GM21381 (cell line): ENCODE results near the gene RAB7A.
"Not testable (repeated sequence)": the region's sequence is repeated elsewhere in the genome, so short reads cannot be mapped to it uniquely, and the experiment has no call there.

Experiments used
- ATAC-seq: cut with Tn5 transposase; IDR thresholded peaks from one replicate; pipeline ENCODE4 v1.9.1; 2021; ENCODE audit warnings: mild to moderate bottlenecking, moderate library complexity; ENCODE audit not compliant: unreplicated experiment

The RAB7A gene

DNA sequence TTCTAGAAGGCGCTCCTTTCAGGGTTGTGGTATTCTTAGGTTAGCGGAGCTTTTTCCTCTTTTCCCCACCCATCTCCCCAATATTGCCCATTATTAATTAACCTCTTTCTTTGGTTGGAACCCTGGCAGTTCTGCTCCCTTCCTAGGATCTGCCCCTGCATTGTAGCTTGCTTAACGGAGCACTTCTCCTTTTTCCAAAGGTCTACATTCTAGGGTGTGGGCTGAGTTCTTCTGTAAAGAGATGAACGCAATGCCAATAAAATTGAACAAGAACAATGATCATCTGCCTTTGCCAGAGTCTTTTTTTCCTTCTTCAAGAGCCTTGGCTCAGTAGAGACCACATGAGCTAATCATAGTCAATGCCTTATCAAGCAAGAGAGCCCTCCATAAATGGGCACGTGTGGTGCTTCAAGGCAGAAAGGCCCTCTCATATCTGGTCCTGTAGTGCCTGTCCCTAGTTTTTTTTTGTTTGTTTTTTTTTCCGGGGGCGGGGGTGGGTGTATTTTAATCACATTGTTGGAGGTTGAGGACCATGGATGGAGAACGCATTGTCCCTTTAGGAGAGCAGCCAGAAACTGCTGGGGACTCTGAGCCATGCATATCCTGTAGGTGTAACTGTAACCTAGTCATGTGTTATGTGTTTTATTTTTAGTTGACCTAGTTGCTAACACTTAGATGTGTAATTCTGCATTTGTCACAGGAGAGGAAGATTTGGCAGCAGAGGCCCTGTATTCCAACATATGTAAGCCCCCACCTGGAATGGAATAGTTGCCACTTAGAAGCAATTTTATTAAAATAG lies 88.7 kb downstream of the RAB7A start:
- no peak for ATAC-seq

DNA sequence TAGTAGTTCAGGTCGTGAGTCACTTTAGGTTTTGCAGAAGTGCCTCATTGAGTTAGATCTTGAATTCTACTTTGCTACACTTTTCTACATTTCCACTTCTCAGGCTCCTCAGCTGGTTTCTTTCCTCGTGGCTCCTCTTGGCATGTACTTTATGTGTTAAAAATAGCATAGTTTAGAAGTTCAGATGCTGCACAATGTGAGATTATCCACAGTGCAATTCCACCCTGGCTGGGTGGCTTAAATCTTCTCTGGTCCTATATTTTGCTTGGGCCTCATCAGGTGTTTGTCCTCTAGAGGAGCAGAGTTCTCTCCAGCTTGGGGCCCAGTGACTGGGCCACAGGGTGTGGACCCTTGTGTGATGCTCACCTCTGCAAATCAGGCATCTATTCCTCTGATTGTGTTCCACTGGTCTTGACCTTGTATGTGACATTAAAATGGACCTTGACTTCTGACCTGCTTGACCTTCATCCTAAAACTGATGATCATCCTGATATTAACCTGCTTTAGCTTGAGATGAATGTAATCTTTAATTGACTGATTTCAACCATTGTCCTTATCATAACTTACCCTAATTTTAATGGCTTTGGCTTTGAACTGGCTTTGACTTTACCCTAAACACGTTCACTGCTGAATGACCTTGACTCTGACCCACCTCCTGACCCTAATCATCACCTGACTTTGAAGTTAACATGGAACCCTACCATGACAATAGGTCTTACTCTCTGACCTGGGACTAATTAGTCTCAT lies 89.5 kb downstream of the RAB7A start:
- no peak for ATAC-seq

DNA sequence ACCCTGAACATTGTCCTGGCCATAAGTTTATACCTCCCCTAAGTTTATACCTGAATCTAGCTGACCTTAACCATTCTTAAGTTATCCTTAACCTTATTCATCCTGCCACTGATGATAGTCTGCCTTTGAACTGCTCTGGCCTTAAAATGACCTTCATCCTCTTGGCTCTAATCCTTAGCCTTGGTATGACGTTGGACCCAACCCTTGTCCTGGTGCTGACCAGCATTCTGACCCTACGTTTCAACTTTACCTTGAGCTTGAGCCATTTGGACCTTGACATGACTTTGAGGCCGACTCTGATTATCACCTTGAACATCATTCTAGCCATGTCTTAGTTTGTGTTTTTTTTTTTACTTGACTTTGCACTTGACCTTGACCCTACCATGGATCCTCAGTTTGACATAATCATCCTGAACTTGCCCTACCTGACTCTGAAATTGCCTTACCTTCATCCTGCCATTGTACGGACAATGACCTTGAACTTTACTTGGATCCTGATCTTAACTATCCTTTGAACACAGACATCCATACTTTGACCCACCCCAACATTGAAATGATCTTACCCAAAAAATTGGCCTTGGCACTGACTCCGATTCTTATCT lies 92.3 kb downstream of the RAB7A start:
- ATAC-seq, result no peak

DNA sequence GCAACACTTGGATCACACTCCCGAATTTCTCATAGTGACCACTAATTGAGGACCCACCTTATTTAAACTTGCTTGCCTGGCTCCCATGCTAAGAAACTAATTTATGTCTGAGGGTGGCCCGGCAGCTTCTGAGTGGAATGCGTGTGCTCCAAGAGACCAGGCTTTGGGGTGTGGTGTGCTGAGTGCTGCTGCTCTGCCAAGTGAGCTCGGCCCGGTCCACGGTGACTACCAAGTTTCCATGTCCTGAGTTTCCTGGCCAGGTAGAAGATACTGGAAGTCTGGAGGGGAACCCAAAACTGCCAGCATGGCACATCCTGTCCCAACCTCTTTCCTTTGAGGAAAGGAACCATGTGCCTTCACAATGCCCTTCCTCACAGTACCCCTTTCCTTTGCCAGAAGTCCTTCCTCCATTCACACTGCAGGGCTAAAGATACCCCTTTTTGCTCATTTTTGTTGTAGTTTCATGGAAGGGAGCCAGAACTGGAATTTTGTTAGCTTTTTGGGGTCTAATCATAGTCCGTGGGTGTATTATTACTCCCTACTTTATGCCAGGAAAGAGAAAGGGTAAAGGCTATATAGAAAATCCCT lies 94.4 kb downstream of the RAB7A start:
- ATAC-seq, result no peak

DNA sequence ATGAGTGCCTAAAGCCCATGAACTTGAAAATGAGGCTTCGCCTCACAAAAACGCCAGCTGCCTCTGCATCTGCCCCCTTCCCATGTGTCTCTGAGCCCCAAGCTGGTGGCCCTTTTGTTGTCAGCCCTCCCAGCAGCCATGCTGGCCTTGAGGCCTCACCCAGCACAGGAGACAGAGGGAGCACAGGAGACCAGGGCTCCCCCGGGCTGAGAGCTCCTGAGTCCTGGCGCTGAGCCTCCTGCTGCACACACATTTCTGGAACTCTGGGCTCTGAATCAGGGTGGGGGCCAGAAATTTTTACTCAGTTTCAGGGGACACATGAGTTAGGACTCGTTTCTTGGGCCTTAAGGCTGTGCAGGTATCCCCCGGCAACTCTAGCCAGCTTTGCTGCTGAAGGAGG lies 97.0 kb downstream of the RAB7A start:
- no peak for ATAC-seq

DNA sequence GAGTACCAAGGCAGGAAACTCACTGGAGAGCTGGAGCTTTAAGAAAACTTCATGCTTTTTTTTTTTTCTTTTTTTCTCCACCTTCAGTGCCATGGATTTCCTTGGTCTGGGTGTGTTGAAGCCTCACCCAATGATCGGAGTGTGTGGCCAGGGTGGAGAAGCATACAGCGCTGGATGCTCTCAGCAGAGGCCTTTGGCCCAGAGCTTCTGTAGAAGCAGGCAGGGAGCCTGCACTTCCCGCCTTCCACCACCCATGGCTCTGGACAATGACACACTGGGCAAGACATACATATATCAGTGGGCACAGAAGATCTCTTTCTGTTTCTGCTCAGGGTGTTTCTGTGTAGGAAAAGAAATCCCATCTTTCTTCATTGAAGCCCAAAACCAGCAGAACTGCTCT lies 97.6 kb downstream of the RAB7A start:
- ATAC-seq, result no peak

DNA sequence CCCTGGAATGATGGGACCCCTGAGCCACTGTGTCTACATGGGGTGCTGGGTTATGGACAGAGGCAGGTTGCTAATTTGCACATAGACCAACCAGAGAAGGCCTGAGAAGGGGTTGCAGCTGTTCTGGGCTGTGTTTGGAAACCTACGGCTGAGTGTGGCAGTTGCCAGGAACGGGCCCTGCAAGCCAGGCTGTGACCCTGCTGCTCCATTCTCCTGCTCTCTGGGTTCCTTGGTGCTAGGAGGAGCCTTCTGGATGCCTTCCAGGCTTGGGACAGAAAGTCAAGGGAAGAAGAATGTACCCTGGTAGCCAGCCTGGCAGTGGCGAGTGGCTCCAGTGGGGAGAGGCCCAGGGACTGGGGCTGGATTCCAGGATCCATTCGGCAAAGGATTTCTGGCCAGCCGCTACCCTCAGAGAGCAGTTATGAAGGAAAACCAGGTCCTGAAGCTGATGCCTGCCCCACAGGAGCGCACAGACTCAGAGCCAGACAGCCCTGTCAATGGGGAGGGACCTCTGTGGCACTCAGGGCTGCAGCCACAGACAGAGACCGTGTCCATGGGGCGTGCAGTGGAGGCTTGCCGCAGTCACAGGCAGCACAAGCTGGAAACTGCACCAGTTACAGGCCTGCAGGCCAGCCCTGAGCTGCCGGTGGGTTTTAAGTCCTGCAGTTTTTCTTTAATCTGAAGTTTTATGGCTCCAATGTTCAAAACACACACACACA lies 98.3 kb downstream of the RAB7A start:
- ATAC-seq, result no peak

DNA sequence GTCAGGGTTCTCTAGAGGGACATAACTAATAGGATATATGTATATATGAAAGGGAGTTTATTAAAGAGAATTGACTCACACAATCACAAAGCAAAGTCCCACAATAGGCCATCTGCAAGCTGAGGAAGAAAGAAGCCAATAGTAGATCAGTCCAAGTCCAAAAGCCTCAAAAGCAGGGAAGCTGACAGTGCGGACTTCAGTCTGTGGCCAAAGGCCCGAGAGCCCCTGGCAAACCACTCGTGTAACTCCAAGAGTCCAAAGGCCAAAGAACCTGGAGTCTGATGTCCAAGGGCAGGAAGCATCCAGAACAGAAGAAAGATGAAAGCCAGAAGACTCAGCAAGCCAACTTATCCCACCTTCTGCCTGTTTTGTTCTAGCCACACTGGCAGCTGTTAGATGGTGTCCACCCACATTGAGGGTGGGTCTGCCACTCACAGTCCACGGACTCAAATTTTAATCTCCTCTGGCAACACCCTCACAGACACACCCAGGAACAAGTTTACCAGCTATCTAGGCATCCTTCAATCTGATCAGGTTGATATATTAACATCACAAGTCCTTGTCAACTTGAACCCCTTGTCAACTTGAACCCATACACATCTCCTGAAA lies 99.2 kb downstream of the RAB7A start:
- no peak for ATAC-seq

DNA sequence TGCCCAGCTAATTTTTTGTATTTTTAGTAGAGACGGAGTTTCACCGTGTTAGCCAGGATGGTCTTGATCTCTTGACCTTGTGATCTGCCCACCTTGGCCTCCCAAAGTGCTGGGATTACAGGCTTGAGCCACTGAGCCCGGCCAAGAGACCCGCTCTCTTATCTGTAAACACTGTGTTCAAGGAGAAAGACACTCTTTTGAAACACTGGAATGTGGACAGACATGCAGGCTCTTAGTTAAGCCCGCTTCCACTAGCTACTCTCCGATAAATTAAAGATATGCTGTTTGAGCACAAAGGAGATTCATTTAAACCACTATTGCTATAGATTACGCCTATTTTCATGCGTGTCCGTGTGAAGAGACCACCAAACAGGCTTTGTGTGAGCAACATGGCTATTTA lies 103.1 kb downstream of the RAB7A start:
- not testable (repeated sequence) for ATAC-seq

DNA sequence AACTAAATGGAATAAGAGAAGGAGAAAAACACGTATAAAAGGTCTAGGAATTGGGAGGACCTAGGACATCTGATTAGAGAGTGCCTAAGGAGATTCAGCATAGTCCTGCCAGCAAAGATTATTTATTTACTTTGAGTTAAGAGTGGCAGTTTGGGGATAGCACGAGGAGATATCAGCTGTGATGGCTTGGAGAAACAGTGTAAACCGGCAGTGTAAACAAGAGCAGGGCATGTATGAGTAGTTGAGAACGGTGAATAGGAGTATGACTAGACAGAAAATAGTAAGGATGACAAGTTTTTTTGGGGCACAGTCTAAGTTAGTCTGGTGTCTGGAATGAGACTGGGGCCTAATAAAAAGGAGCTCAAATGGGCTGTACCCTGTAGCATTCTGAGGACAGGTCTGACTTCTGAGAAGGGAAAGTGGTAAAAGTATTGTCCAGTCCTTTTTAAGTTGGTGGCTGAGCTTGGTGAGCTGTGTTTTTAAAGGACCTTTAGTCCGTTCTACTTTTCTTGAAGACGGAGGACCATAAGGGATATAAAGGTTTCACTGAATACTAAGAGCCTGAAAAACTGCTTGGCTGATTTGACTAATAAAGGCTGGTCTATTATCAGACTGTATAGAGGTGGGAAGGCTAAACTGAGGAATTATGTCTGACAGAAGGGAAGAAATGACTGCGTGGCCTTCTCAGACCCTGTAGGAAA lies 104.1 kb downstream of the RAB7A start:
- ATAC-seq, result not testable (repeated sequence)

DNA sequence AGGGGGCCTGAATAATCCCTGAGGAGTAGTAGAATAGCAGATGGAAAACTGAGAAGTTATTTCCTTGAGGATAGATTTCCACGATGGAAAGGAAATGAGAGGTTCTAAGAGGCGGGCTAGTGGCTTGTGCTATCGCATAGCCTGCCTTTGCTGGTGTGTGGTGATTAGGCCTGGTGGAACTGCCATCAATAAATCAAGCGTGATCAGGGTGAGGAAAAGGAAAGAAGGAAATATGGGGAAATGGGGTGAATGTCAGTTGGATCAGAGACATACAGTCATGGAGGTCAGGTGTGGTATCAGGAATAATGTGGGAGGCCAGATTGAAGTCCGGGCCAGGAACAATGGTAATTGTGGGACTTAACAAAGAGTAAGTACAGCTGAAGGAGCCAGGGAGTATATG lies 104.8 kb downstream of the RAB7A start:
- ATAC-seq, result not testable (repeated sequence)

DNA sequence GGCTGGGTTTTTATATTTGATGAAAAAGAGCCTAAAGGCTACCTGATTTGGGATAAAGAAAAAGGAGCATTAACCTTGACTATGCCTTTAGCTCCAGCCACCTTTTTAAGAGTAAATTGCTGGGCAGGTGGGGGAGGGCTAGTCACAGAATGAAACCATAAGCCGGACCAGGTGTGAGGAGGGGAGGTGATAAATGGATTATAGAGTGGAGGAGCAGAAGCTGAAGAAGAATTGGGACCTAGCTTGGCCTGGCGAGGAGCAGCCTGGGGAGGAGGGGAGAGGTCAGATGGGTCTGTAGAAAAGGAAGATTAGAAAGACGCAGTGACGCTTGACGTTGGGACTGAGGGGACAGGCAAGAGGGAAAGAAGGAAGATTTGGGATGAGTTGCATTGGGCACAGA lies 107.0 kb downstream of the RAB7A start:
- not testable (repeated sequence) for ATAC-seq

DNA sequence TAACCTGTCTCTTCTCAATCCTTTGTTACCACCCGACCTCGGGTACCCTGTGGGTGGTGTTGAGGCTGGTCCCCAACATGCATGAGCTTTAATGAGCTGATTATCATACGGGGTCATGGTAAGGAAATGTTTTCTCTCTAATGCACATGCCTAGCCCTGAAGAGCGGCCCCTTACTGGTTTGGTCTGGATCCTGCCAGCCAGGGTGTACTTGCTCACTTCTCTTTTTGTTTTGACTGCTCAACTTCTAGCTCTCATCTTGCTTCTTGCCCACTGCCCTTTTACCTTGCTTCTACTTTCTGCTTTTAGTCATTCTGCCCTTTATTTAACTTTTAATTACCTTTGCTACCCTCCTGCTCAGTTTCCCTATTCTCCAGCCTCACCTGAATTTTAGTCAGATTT lies 109.1 kb downstream of the RAB7A start:
- ATAC-seq, result no peak

DNA sequence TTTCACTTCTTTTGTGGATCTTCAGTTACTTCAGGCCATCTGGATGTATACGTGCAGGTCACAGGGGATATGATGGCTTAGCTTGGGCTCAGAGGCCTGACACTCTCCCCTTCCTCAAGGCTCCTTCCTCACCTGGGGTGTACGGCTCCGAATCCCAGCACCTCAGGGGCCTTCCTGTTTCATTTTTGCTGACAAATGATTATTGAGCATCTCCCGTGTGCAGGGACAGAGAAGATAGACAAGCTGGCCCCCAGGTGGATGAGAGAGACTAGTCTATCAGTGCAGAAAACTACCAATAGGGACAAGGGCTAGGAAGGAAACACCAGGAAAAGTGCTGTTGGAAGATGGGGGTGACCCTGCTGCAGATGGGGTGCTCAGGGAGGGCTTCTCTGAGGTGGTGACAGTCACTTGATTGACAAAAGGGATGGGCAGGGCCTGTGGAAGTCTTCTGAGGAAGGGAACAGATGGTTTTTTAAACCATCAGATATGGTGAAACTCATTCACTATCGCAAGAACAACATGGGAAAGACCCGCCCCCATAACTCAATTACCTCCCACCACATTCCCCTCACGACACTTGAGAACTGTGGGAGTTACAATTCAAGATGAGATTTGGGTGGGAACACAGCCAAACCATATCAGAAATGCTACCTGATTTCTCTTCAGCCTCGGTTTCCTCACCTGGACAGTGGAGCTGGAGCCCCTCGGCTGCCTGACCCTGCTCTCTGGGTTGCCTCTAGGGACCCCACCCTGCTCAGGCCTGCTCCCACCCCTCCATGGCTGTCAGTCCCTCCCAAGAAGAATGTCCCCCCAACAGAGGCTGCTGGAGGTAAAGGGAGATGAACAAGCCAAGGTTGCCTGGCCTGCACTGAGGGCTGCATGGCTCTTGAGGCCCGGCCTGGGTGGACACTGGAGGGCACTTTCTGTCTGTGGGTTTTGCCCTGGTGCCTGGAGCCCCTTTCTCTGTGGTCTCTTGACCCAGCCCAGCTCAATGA lies 116.2 kb downstream of the RAB7A start:
- no peak for ATAC-seq

DNA sequence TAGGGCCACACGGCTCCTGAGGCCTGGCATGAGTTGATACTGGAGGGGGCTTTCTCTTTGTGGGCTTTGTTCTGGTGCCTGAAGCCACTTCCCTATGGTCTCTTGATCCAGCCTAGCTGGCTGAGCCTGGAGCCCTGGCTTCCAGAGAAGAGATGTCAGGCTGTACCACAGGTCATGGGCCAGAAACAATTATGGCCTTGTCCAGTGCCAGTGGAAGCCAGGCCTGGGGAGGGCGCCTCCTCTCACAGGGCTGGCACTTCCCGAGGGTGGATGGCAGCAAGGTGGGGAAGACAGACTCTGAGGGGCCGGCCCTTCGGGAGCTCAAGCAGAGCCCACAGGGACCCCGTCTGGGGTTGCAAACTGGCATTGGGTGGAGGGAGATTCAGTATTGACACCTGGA lies 118.5 kb downstream of the RAB7A start:
- no peak for ATAC-seq

DNA sequence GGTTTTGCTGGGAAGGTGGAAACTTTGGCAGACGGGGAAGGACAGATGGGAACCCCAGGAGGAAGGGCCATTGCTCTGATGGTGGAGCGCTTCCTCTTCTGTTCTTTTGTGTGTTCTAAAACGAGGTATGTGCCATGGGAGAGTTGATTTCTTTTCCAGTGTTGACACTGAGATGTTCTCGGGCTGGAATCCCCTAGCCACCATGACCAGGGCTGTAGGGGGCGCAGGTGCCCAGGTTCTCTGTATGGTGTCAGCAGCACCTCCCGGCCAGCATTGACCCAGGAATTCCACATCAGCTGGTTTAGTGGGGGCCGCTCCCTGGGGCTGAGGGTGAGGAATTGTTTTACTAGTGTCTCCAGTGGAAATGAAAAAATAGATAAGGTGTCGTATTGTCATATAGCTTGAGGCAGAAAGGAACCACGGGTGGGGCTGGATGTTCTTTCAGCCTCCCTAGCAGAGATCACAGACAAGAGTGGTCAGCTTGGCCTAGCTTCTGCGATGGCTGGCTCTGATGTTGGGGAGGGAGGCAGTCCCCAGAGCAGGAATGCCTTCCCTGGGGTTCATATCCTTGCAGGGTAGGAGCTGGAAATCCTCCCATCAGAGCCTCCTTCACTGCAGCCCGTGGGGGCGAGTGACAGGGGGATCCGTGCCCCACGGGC lies 119.3 kb downstream of the RAB7A start:
- no peak for ATAC-seq

DNA sequence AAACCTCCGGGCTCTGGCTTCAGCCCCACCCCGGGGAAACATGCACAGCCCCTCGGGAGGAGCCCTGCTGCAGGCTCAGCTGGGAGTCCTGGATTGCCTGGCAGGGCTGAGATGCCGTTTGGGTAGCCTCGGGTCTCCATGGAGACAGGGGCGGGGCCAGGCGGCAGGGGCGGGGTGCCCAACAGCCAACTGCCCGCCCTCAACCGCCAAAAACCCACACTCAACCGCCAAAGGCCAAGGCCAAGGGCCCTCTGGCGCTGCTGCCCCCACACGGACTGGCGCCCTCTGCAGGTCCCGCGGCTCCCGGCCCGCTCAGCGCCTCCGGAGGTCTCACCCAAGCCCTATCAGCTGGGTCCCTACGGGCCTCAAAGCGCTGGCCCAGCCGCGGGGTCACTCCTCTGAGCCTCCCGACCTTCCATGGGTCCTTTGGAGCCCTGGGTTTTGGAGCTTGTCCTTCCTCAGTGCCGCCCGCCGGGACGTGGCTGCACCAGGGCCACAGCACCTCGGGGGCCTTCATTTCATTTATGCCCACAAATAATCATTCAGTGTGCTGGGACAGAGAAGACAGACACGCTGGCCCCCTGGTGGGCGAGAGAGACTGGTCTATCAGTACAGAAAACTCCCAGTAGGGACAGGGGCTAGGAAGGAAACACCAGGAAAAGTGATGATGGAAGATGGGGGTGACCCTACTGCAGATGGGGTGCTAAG lies 119.9 kb downstream of the RAB7A start:
- ATAC-seq, result peak; percentile 77

DNA sequence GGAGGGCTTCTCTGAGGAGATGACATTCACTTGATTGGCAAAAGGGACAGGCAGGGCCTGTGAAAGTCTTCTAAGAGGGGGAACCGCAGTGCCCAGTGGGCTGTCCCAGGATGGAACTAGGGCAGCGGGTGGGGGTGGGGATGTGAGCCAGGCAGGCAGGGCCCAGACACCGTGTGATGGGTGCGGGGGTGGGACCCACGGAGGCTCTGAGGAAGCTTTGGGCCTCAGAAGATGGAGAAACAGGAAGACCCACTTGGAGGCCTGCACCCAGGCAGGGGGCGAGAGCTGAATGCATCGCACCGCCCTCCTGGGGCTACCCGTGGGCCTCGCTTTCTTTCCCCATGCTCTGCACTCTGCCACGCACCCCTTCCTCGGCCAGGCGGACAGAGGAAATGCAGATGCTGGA lies 120.5 kb downstream of the RAB7A start:
- ATAC-seq, result no peak
